ENCODE data around the gene GJC2.
A peak's percentile ranks its signal among the peaks of the same experiment; 100 is the strongest.

GJC2 gene

GRCh38 chr1:228149406-228150119, at the start of gene GJC2:
TSS of gene GJC2 (plus strand) at chr1:228149930. CDS start at chr1:228157759, 7,829 bp downstream.
- no peak for TF ChIP-seq CTCF (IDR thresholded peaks at IDR 0.05)
- no peak within 1 kb of the TSS for H3K4me3 Mint-ChIP-seq
- no peaks in the 10 kb centered on the region for H3K27me3 Mint-ChIP-seq (ENCODE audit: low read depth, poor library complexity)
- H3K27ac Mint-ChIP-seq, result no peak within 1 kb of the TSS
- no peaks in the 10 kb centered on the region for H3K9me3 Mint-ChIP-seq
- H3K36me3 Mint-ChIP-seq (ENCODE audit: low read depth), result no peaks in the 10 kb centered on the region
- DNase-seq, result peak; percentile 35
- peaks cover 16% of the 10 kb centered on the region for H3K4me1 Mint-ChIP-seq

- H3K4me3 Mint-ChIP-seq, result peak overlapping the region; percentile 75
- peaks cover 25% of the 10 kb centered on the region for H3K4me1 Mint-ChIP-seq
- peaks cover 2% of the 10 kb centered on the region for H3K27me3 Mint-ChIP-seq (ENCODE audit: low read depth, poor library complexity)
- no peak for TF ChIP-seq CTCF (IDR thresholded peaks at IDR 0.05)
- H3K9me3 Mint-ChIP-seq, result peaks cover under 1% of the 10 kb centered on the region
- H3K36me3 Mint-ChIP-seq (ENCODE audit: low read depth), result peaks cover 33% of the 10 kb centered on the region
- DNase-seq, result no peak
- no peak overlapping the region for H3K27ac Mint-ChIP-seq
These were observed 48.7 kb upstream of the GJC2 start for GRCh38 chr1:228100822-228101613.

GRCh38 chr1:228101614-228101993, 48.1 kb upstream of the GJC2 start:
- TF ChIP-seq CTCF (IDR thresholded peaks at IDR 0.05), result no peak
- Mint-ChIP-seq H3K9me3 (no peaks in the 10 kb centered on the region), H3K4me1 (peaks cover 25% of the 10 kb centered on the region), H3K27ac (no peak overlapping the region), H3K36me3 (ENCODE audit: low read depth) (peaks cover 31% of the 10 kb centered on the region), H3K27me3 (ENCODE audit: low read depth, poor library complexity) (peaks cover 2% of the 10 kb centered on the region), H3K4me3 (peak overlapping the region; percentile 75)
- DNase-seq, result no peak

- peak overlapping the region; percentile 92 for H3K4me3 Mint-ChIP-seq
- peak; percentile 74 for DNase-seq
- peaks cover 25% of the 10 kb centered on the region for H3K4me1 Mint-ChIP-seq
- H3K36me3 Mint-ChIP-seq (ENCODE audit: low read depth), result peaks cover 28% of the 10 kb centered on the region
- H3K9me3 Mint-ChIP-seq, result no peaks in the 10 kb centered on the region
- H3K27me3 Mint-ChIP-seq (ENCODE audit: low read depth, poor library complexity), result peaks cover 2% of the 10 kb centered on the region
- H3K27ac Mint-ChIP-seq, result no peak overlapping the region
- TF ChIP-seq CTCF (IDR thresholded peaks at IDR 0.05), result no peak
These were observed 47.5 kb upstream of the GJC2 start for GRCh38 chr1:228101994-228102790.

GRCh38 chr1:228102791-228103620, 46.7 kb upstream of the GJC2 start, which contains the start of gene C1orf35:
TSS of gene C1orf35 (minus strand) at chr1:228103325. CDS start at chr1:228103227, 98 bp downstream.
- Mint-ChIP-seq H3K4me1 (peaks cover 28% of the 10 kb centered on the region), H3K9me3 (no peaks in the 10 kb centered on the region), H3K27ac (peak within 1 kb of the TSS; percentile 95), H3K27me3 (ENCODE audit: low read depth, poor library complexity) (peaks cover 2% of the 10 kb centered on the region), H3K4me3 (peak within 1 kb of the TSS; percentile 92), H3K36me3 (ENCODE audit: low read depth) (peaks cover 19% of the 10 kb centered on the region)
- no peak for TF ChIP-seq CTCF (IDR thresholded peaks at IDR 0.05)
- DNase-seq, result peak; percentile 97

Data from nephron progenitor cell (in vitro differentiated cells).